ENCODE results near the gene SLC25A13. TPM values are rescaled to one million over a fixed set of nuclear protein-coding genes. Genes with fewer than 3 reads are reported as not detected.
"Not testable (repeated sequence)": the region's sequence is repeated elsewhere in the genome, so short reads cannot be mapped to it uniquely, and the experiment has no call there.

Gene SLC25A13
- total RNA-seq, 2 experiments from 2014 or later = 12.6 to 14.5 TPM

DNA sequence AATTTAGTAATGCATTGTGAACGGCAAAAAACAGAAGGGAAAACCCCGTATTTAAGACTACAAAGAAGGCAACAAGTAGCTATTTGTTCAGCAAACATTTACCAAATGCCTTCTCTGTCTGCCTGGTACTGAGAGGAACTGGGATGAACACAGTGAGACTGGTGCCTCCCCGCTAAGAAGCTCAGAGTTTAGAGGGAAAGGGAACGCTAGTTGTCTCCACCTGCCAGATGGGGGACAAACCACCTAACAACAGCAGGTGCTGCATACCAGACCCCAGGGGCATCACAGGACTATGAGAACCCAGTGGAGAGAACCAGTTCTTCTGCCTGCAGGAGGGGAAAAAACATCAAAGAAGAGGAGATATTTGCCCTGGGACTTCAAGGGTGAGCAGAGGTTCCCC is 147.1 kb downstream of the SLC25A13 start:
- no peaks in the 10 kb centered on the region for H3K27me3 Mint-ChIP-seq
- no peak for DNase-seq
- H3K27ac Mint-ChIP-seq = no peak overlapping the region
- H3K9me3 Mint-ChIP-seq = no peaks in the 10 kb centered on the region
- no peaks in the 10 kb centered on the region for H3K4me1 Mint-ChIP-seq
- H3K36me3 Mint-ChIP-seq = peaks cover 5% of the 10 kb centered on the region
- no peak overlapping the region for H3K4me3 Mint-ChIP-seq

DNA sequence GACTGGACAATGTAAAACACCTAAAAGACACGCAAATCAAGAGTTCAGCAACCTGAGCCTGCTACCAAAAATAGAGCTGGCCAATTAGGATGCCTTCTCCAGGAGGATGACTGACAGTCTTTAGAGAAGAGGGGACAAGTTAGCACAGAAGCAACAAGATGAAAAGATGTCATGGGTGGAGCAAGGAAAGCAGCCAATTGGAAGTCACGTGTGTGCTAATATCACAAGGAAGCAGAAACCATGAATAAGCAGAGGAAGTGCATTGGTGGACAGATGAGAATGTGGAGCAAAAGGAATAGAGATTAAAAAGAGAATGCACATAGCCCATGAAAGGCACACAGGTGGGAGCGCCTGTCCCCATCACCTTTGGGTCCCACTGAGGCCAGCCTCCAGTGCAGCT is 148.1 kb downstream of the SLC25A13 start:
- Mint-ChIP-seq H3K27me3 (no peaks in the 10 kb centered on the region), H3K4me1 (no peaks in the 10 kb centered on the region), H3K9me3 (no peaks in the 10 kb centered on the region), H3K4me3 (no peak overlapping the region), H3K36me3 (peaks cover 8% of the 10 kb centered on the region), H3K27ac (no peak overlapping the region)
- DNase-seq = no peak

DNA sequence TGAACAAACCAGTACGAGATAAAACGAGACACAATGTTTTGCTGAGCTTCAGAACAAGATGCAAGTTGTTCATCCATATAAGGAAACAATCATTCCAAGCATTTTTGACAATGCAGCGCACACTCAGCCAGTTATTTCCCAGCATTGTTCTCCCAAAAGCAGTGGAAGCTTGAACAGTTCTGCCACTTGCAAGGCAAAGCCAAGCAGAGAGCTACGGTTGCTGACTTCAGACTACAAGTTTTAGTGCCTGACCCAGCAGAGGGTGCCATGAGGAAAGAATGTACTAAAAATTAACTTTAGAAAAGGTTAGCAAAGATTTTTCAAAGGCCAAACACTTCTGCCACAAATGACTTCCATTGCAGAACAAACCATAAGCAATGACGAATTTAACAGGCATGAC is 152.5 kb downstream of the SLC25A13 start:
- Mint-ChIP-seq H3K27ac (no peak overlapping the region), H3K9me3 (no peaks in the 10 kb centered on the region), H3K4me3 (no peak overlapping the region), H3K36me3 (peaks cover 21% of the 10 kb centered on the region), H3K27me3 (no peaks in the 10 kb centered on the region), H3K4me1 (no peaks in the 10 kb centered on the region)
- DNase-seq = no peak

DNA sequence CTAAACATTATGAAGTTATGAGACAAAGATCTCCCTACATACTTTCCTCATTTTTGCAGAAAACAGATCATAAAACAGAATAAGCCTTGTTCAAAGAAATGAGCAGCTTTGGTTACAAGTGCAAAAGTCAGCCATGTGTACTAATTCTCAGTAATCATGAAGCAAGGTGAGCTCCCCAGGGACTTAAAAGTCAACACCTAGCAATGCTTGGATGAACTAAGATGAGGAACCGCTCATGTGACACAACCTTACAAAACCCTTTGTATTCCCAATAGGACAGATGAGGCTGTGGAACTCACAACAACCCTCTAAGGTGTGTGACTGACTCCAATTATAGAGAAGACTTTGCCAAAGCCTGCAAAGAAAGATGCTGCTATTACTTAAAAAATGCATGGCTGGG is 154.5 kb downstream of the SLC25A13 start:
- no peaks in the 10 kb centered on the region for H3K9me3 Mint-ChIP-seq
- H3K27ac Mint-ChIP-seq = no peak overlapping the region
- H3K4me3 Mint-ChIP-seq = no peak overlapping the region
- H3K36me3 Mint-ChIP-seq = peaks cover 28% of the 10 kb centered on the region
- no peaks in the 10 kb centered on the region for H3K27me3 Mint-ChIP-seq
- DNase-seq = no peak
- H3K4me1 Mint-ChIP-seq = no peaks in the 10 kb centered on the region

DNA sequence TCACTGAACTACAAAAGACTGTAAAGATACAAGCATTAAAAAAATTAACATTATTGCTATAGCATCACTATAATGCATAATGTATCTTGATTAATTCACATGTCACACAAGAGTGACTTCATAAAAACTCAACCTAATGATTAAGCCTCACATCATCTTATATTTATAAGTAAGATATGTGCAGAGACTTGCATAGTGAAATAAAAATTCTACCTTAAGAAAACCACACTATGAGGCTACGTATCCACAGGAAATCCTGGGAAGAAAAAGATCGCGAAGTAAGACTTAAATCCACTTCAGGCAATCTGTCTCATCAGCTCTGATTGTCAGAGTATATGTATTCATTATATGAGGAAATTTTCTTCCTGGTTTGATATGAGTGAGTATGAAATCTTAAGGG is 160.0 kb downstream of the SLC25A13 start:
- DNase-seq = no peak
- H3K4me3 Mint-ChIP-seq = no peak overlapping the region
- peaks cover 34% of the 10 kb centered on the region for H3K36me3 Mint-ChIP-seq
- H3K9me3 Mint-ChIP-seq = no peaks in the 10 kb centered on the region
- H3K27me3 Mint-ChIP-seq = no peaks in the 10 kb centered on the region
- H3K4me1 Mint-ChIP-seq = no peaks in the 10 kb centered on the region
- no peak overlapping the region for H3K27ac Mint-ChIP-seq

DNA sequence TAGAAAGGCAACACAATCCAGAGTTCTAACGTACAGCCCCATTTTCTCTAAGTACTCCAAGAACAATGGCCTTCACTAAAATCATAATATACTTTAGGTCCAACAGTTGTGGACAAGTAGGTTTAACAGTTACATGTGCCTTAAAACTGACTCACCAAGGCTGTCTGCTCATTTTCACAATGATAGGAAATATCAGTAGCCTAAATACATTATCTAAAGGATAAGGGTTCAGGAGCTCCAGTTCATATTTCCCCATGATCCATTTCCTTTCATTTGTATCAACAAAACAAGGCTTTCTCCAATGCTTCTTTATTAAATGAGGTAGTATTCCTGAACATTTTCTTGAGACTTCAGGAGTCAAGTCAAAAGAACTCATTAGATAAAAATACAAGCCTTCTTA is 164.0 kb downstream of the SLC25A13 start:
- H3K36me3 Mint-ChIP-seq = peaks cover 21% of the 10 kb centered on the region
- H3K4me3 Mint-ChIP-seq = no peak overlapping the region

DNA sequence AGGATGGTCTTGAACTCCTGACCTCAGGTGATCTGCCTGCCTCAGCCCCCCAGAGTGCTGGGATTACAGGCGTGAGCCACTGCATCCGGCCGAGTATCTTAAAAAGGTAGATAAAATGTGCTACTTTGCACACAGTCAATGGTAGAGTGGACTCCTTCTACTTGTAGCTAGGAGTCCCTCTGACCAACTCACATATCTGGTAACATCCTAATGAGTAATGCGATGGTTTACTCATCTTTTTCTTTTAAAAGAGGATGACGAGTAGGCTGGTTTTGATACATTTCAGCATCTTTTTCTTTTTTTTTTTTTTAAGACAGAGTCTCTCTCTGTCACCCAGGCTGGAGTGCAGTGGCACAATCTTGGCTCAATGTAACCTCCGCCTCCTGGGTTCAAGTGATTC is 167.4 kb downstream of the SLC25A13 start:
- not testable (repeated sequence) for H3K27ac Mint-ChIP-seq, H3K27me3 Mint-ChIP-seq, H3K9me3 Mint-ChIP-seq, H3K4me1 Mint-ChIP-seq, H3K4me3 Mint-ChIP-seq, DNase-seq
- peaks cover 14% of the 10 kb centered on the region for H3K36me3 Mint-ChIP-seq

More for the DNA sequence above, 164.0 kb downstream of the SLC25A13 start:
- DNase-seq = no peak
- no peaks in the 10 kb centered on the region for H3K27me3 Mint-ChIP-seq
- H3K27ac Mint-ChIP-seq = no peak overlapping the region
- no peaks in the 10 kb centered on the region for H3K4me1 Mint-ChIP-seq
- no peaks in the 10 kb centered on the region for H3K9me3 Mint-ChIP-seq

DNA sequence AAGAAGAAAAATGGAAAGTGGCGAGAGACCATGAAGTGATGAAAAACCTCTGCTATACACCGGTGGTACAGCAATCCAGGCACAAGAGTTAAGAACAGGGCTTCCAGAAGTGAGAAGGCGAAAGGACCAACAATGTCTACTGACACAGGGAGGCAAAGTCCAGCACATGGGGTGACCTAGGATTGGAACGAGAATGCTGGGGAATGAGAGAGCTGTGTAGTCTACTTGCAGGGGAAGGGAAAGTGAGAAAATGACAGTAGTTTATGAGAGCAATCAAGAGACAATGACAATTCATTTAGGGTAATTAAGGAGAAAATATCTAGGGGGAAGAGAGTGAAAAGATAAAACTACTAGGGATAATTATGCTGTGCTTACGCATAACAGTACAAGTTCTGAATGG is 169.2 kb downstream of the SLC25A13 start:
- H3K4me3 Mint-ChIP-seq = no peak overlapping the region
- H3K27me3 Mint-ChIP-seq = no peaks in the 10 kb centered on the region
- DNase-seq = no peak
- H3K9me3 Mint-ChIP-seq = no peaks in the 10 kb centered on the region
- no peak overlapping the region for H3K27ac Mint-ChIP-seq
- H3K36me3 Mint-ChIP-seq = peaks cover 14% of the 10 kb centered on the region
- no peaks in the 10 kb centered on the region for H3K4me1 Mint-ChIP-seq

DNA sequence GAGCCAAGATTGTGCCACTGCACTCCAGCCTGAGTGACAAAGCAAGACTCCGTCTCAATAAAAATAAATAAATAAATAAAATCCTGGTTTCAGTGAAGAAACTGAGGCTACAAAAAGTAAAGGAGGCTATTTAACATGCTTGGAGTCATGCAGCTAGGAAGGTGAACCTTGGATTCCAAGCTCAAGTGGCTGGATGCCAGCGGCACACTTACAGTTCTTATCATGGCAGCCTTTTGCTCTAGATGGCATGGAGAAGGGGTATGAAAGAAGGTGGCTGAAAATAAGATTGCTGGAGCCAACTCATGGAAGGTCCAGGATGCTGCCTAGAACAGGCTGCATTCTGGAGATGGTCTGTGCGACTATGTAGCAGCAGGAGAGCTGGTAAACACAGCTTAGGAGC is 170.0 kb downstream of the SLC25A13 start:
- Mint-ChIP-seq H3K27me3 (no peaks in the 10 kb centered on the region), H3K4me1 (no peaks in the 10 kb centered on the region), H3K36me3 (peaks cover 10% of the 10 kb centered on the region), H3K27ac (no peak overlapping the region), H3K9me3 (no peaks in the 10 kb centered on the region), H3K4me3 (no peak overlapping the region)
- no peak for DNase-seq

DNA sequence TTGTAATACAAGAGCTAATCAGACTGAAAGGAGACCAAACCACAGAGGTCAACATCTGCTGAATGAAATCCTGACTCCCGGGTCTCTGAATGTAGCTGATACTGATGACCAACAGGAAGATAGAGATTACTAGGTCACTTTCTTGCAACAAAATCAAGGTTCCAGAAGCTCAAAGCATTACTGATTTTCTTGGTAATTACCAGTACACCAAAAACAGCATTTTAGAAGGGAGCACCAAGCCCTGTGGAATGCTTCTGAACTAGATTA is 177.7 kb downstream of the SLC25A13 start:
- Mint-ChIP-seq H3K27ac (no peak overlapping the region), H3K36me3 (peaks cover 19% of the 10 kb centered on the region), H3K9me3 (no peaks in the 10 kb centered on the region), H3K4me3 (no peak overlapping the region), H3K27me3 (no peaks in the 10 kb centered on the region), H3K4me1 (no peaks in the 10 kb centered on the region)
- no peak for DNase-seq

DNA sequence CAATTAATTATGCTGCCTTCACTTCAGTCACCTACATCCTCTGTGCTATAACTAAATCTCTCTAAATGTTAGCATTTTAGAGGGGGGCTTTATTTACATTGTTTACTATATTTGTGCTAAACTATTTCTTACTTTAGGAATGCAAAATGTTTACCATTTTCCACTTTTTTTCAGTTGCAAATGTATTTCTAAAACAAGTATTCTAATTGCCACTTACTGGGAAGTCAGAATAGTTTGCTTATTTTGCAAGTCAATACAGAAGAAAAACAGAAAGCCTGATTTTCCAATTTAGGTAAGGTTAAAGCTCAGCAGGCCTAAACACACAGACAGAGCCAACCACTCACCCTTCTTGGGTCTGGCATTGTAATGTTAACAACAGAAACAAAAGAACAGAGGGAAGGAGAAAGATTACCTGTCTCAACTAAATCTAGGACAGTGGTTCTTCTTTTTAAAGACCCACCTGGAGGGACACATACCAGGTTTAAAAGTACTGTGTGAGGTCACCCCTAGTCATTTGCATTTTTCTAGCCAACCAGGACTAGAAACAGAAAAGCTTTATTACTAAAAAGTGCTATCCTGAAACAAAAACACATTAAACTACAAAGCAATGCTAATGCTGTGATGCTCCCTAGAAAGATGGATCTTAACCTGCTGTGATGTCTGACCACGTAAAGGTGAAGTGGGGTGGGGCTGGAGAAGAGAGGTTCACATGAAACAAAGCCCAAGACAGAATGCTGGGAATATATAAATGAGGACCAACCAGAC is 178.2 kb downstream of the SLC25A13 start:
- no peak for DNase-seq
- peaks cover 19% of the 10 kb centered on the region for H3K36me3 Mint-ChIP-seq
- no peaks in the 10 kb centered on the region for H3K4me1 Mint-ChIP-seq
- H3K4me3 Mint-ChIP-seq = no peak overlapping the region
- H3K27me3 Mint-ChIP-seq = no peaks in the 10 kb centered on the region
- H3K27ac Mint-ChIP-seq = no peak overlapping the region
- no peaks in the 10 kb centered on the region for H3K9me3 Mint-ChIP-seq

DNA sequence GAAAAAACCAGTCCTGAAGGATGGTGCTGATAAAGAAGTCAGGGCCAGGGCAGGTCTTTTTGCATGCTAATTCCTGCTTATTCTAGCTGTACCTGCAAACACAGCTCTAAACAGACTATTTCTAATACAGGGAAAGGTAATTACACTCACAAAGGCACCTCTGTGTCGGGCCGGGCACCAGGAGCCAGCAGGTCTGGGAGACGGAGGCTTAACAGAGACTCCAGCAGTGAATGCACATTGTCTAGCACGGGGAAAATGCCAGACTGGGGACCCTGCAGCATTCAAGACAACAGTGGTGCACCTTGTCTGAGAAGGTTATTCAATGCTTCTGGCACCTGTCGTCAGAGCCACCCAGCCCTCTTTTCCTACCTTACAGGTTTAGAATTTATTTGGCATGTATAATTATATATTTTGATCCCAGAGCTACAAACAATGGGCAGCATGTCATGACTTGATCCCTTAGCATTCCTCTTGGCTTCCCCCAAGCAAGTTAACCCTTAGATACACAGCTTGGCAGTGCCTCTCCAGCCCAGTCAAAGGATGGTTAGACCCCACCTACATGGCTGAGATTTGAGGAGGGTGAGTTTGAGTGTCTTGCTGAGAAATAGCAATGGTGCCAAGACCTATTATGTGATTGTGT is 185.2 kb downstream of the SLC25A13 start:
- DNase-seq = no peak
- no peaks in the 10 kb centered on the region for H3K4me1 Mint-ChIP-seq
- H3K27me3 Mint-ChIP-seq = no peaks in the 10 kb centered on the region
- no peak overlapping the region for H3K4me3 Mint-ChIP-seq
- H3K9me3 Mint-ChIP-seq = no peaks in the 10 kb centered on the region
- H3K36me3 Mint-ChIP-seq = peaks cover 18% of the 10 kb centered on the region
- H3K27ac Mint-ChIP-seq = no peak overlapping the region

DNA sequence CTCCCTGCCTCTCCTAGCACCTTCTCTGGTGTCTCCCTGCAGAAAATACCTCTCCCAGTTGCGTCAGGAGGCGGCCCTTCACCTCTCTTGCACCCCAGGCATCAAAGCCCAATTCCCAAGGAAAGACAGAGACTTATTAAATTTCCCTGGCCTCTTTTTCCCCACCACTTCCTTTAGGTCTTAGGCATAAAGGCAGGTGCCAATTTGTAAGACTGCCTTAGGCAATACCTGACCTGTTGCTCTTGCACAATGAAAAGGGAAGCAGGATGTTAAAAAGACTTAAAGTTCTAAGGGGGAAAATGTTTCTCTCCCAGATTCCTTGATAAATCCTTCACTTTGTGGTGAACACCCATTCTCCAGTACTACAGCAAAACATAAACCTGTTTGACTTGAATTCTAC is 186.7 kb downstream of the SLC25A13 start:
- Mint-ChIP-seq H3K36me3 (peaks cover 14% of the 10 kb centered on the region), H3K27ac (no peak overlapping the region), H3K9me3 (no peaks in the 10 kb centered on the region), H3K27me3 (no peaks in the 10 kb centered on the region), H3K4me1 (no peaks in the 10 kb centered on the region), H3K4me3 (no peak overlapping the region)
- DNase-seq = no peak

DNA sequence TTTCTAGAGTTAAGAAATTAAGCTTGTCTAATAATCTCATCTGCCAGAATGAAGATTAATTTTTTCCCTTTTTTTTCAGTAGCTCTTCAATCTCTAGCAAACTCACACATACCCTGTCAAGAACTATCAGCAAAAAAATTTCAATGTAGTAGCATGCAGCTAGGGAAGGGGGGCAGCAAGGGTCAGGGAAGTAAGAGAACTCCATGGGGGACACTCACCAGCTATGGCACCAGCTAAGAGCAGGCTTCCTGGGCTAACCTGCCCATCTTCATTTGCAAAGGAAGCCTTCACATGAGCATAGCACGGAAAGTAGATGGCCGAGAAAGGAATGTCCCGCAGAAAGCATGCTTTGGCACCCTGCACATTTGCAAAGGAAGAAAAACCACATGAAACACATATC is 190.4 kb downstream of the SLC25A13 start:
- H3K4me1 Mint-ChIP-seq = no peaks in the 10 kb centered on the region
- peaks cover 18% of the 10 kb centered on the region for H3K36me3 Mint-ChIP-seq

DNA sequence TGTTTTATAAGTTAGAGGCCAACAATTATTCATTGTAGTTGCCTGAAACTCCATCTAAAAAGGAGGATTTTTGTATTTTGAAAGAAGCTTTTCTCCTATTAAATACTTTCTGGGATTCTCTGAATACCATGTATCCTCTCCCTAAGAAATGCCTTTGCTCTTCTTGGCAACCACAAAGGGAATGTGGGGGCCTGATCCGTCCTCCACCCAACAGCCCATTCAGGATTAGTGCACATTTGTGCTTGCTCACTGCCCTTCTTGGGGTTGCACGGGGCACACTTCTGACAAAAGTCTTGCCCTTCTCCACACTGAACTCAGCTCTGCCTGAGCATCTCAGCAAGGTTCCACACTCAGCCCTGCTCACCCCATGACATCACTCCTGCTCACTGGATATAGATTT is 194.2 kb downstream of the SLC25A13 start:
- Mint-ChIP-seq H3K9me3 (no peaks in the 10 kb centered on the region), H3K36me3 (peaks cover 12% of the 10 kb centered on the region)

More for the DNA sequence above, 190.4 kb downstream of the SLC25A13 start:
- H3K27ac Mint-ChIP-seq = no peak overlapping the region
- no peak overlapping the region for H3K4me3 Mint-ChIP-seq
- H3K9me3 Mint-ChIP-seq = no peaks in the 10 kb centered on the region
- H3K27me3 Mint-ChIP-seq = no peaks in the 10 kb centered on the region
- DNase-seq = no peak

DNA sequence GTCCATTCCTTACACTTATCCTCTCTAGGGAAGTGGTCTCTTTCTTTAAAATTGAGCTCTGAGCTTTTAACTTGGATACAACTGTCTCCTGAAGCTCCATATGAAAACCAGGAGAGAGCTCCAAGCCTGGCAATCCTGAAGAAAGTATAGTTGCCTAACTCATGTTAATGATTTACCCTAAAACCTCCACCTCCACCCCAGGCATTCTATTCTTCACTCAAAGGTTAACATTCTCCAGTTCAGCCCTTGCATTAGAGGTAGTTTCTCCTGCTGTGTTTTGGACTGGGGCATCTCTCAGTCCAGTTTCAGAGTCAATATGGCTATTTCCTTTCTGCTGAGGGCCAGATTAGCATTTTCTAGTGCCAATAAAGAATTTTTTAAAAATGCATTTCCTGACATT is 195.5 kb downstream of the SLC25A13 start:
- Mint-ChIP-seq H3K9me3 (no peaks in the 10 kb centered on the region), H3K4me1 (no peaks in the 10 kb centered on the region), H3K27ac (no peak overlapping the region), H3K36me3 (peaks cover 8% of the 10 kb centered on the region), H3K4me3 (no peak overlapping the region), H3K27me3 (no peaks in the 10 kb centered on the region)
- DNase-seq = no peak

More for the DNA sequence above, 194.2 kb downstream of the SLC25A13 start:
- no peak for DNase-seq
- no peaks in the 10 kb centered on the region for H3K4me1 Mint-ChIP-seq
- no peak overlapping the region for H3K4me3 Mint-ChIP-seq
- no peaks in the 10 kb centered on the region for H3K27me3 Mint-ChIP-seq
- no peak overlapping the region for H3K27ac Mint-ChIP-seq
